ENCODE data around the gene PCDH18.

DNA sequence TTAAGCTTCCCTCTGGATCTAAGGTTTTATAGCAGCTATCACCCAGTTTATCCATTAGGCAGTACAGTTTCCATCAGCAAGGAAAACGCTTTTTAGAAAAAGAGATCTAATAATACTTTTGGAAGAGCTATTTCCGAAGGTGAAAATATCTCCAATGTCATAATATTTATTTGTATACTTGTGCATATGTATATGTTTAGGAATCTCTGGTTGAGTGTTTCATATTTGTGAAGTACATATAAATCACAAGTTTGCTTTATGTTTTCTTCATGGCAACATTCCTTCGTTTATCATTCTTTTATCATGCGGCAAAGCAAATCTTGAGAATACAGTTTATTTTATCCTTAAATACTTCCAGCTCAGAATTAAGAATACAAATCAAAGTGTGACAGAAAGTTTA, 6.2 kb upstream of the PCDH18 start:
- TF ChIP-seq, protein P1, sequence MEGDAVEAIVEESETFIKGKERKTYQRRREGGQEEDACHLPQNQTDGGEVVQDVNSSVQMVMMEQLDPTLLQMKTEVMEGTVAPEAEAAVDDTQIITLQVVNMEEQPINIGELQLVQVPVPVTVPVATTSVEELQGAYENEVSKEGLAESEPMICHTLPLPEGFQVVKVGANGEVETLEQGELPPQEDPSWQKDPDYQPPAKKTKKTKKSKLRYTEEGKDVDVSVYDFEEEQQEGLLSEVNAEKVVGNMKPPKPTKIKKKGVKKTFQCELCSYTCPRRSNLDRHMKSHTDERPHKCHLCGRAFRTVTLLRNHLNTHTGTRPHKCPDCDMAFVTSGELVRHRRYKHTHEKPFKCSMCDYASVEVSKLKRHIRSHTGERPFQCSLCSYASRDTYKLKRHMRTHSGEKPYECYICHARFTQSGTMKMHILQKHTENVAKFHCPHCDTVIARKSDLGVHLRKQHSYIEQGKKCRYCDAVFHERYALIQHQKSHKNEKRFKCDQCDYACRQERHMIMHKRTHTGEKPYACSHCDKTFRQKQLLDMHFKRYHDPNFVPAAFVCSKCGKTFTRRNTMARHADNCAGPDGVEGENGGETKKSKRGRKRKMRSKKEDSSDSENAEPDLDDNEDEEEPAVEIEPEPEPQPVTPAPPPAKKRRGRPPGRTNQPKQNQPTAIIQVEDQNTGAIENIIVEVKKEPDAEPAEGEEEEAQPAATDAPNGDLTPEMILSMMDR (conservative IDR thresholded peaks at IDR 0.05 in 1 of 2, IDR thresholded peaks at IDR 0.05 in 1 of 2; ENCODE audit: extremely low read depth in 1 of 2, insufficient read depth in 1 of 2, low read depth in 1 of 2, low read length in 2 of 2): no peak
- TF ChIP-seq EZH2 (IDR thresholded peaks at IDR 0.05; ENCODE audit: borderline replicate concordance, low read length): no peak
